Trophoblast cell (in vitro differentiated cells and primary cell): Measurements from ENCODE around the gene AMPH.

Experiments
- DNase-seq, 2 donors: peaks; one replicate each; pipeline ENCODE4 v3.0.0-alpha.2; 2016
- H2AFZ ChIP-seq: 2 replicates; pipeline ENCODE4 v1.6.1; 2013; ENCODE audit warnings: low read length, moderate library complexity, mild to moderate bottlenecking; ENCODE audit not compliant: insufficient read depth, poor library complexity
- H2AK5ac ChIP-seq: 2 replicates; pipeline ENCODE4 v1.6.1; 2013; ENCODE audit warnings: mild to moderate bottlenecking, low read length
- H2BK120ac ChIP-seq: 2 replicates; pipeline ENCODE4 v1.6.1; 2013; ENCODE audit warnings: low read length, mild to moderate bottlenecking, moderate library complexity; ENCODE audit not compliant: insufficient read depth, poor library complexity
- H2BK12ac ChIP-seq: 2 replicates; pipeline ENCODE4 v1.6.1; 2013; ENCODE audit warnings: mild to moderate bottlenecking, low read length, moderate library complexity
- H2BK5ac ChIP-seq: 2 replicates; pipeline ENCODE4 v1.6.1; 2013; ENCODE audit warnings: low read length, low read depth, moderate library complexity, mild to moderate bottlenecking; ENCODE audit not compliant: poor library complexity
- H3K14ac ChIP-seq: 2 replicates; pipeline ENCODE4 v1.6.1; 2013; ENCODE audit warnings: mild to moderate bottlenecking, low read length
- H3K18ac ChIP-seq: 2 replicates; pipeline ENCODE4 v1.6.1; 2013; ENCODE audit warnings: mild to moderate bottlenecking, low read length
- H3K23ac ChIP-seq: 2 replicates; pipeline ENCODE4 v1.6.1; 2013; ENCODE audit warnings: low read length
- H3K27ac ChIP-seq: 2 replicates; pipeline ENCODE4 v1.5.1; 2013; ENCODE audit warnings: low read depth, mild to moderate bottlenecking, inconsistent platforms, low read length, moderate library complexity
- H3K27me3 ChIP-seq: 2 replicates; pipeline ENCODE4 v1.6.1; 2013; ENCODE audit warnings: inconsistent platforms, mild to moderate bottlenecking, low read length, moderate library complexity; ENCODE audit not compliant: insufficient read depth
- H3K36me3 ChIP-seq, 2 experiments: 1 replicate in 1 of 2; 2 replicates in 1 of 2; pipeline ENCODE4 v1.6.1; 2013; ENCODE audit warnings: low read length in 2 of 2, mild to moderate bottlenecking in 2 of 2, moderate library complexity in 1 of 2; ENCODE audit not compliant: insufficient read depth in 2 of 2, control insufficient read depth in 1 of 2
- H3K4ac ChIP-seq: 2 replicates; pipeline ENCODE4 v1.6.1; 2013; ENCODE audit warnings: low read depth, mild to moderate bottlenecking, low read length, moderate library complexity
- H3K4me1 ChIP-seq, 2 experiments: 1 replicate in 1 of 2; 2 replicates in 1 of 2; pipeline ENCODE4 v1.6.1; 2013; ENCODE audit warnings: low read length in 2 of 2, mild to moderate bottlenecking in 2 of 2, moderate library complexity in 1 of 2; ENCODE audit not compliant: insufficient read depth in 2 of 2, control insufficient read depth in 1 of 2
- H3K4me2 ChIP-seq: 2 replicates; pipeline ENCODE4 v1.6.1; 2013; ENCODE audit warnings: inconsistent platforms, mild to moderate bottlenecking, low read length, moderate library complexity
- H3K4me3 ChIP-seq: 2 replicates; pipeline ENCODE4 v1.5.1; 2013; ENCODE audit warnings: mild to moderate bottlenecking, low read depth, low read length, inconsistent platforms
- H3K79me1 ChIP-seq: one replicate; pipeline ENCODE4 v1.6.1; 2013; ENCODE audit warnings: low read length
- H3K79me2 ChIP-seq: 2 replicates; pipeline ENCODE4 v1.6.1; 2013; ENCODE audit warnings: low read length, mild to moderate bottlenecking; ENCODE audit not compliant: control insufficient read depth, insufficient read depth, poor library complexity
- H3K9ac ChIP-seq: 2 replicates; pipeline ENCODE4 v1.6.1; 2013; ENCODE audit warnings: mild to moderate bottlenecking, low read length
- H3K9me3 ChIP-seq: 2 replicates; pipeline ENCODE4 v1.6.1; 2013; ENCODE audit warnings: low read depth, mild to moderate bottlenecking, control low read depth, inconsistent platforms, low read length; ENCODE audit not compliant: insufficient read depth
- H4K12ac ChIP-seq: 2 replicates; pipeline ENCODE4 v1.6.1; 2013; ENCODE audit warnings: low read depth, mild to moderate bottlenecking, low read length, moderate library complexity
- H4K8ac ChIP-seq: 2 replicates; pipeline ENCODE4 v1.6.1; 2013; ENCODE audit warnings: low read depth, mild to moderate bottlenecking, low read length, moderate library complexity
- H4K91ac ChIP-seq: one replicate; pipeline ENCODE4 v1.6.1; 2013; ENCODE audit warnings: low read depth, mild to moderate bottlenecking, low read length, moderate library complexity
- whole genome bisulfite sequencing: extraction: QIAGEN DNeasy Blood & Tissue Kit; methylation state at CpG from one replicate; pipeline ENCODE4 v1.1.7; 2013; ENCODE audit warnings: missing lambda C conversion rate; ENCODE audit not compliant: insufficient read length, insufficient coverage; ENCODE audit errors: extremely low coverage; 5-methylcytosine and 5-hydroxymethylcytosine counted together

The AMPH gene

DNA sequence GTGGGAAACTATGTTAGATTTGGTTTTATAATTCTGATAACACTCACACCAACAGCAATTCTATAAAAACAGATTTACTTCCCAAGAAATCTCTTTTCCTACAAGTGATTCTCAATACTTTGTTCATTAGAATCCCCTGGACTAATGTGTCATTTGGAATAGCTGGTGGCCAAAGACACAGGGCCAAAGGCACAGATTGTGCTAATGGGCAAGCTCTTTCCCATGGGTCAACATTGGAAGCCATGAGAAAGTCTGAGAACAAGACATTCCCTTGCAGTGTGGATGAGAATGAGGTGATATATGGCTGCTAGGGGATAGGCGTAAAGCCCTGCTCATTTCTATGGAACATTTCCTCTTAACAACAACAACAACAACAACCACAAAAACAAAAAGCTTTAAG, 153.8 kb downstream of the AMPH start:
- Histone ChIP-seq H3K18ac (no peak overlapping the region), H3K27ac (no peak overlapping the region), H3K23ac (no peak overlapping the region), H2BK120ac (no peak overlapping the region), H3K4me2 (no peak overlapping the region), H3K79me1 (no peaks in the 10 kb centered on the region), H4K12ac (no peak overlapping the region), H3K14ac (no peak overlapping the region), H4K91ac (no peak overlapping the region), H3K4me3 (no peak overlapping the region), H2BK5ac (no peak overlapping the region), H3K4me1 (no peaks in the 10 kb centered on the region), H3K36me3 (no peaks in the 10 kb centered on the region), H2BK12ac (no peak overlapping the region), H3K27me3 (no peaks in the 10 kb centered on the region), H3K9me3 (no peaks in the 10 kb centered on the region), H2AK5ac (no peak overlapping the region), H2AFZ (no peak overlapping the region), H4K8ac (no peak overlapping the region), H3K4ac (no peak overlapping the region), H3K79me2 (no peaks in the 10 kb centered on the region), H3K9ac (no peak overlapping the region)
- no peak for DNase-seq
- WGBS = no CpG with 5 or more reads among the region's 1 CpG

DNA sequence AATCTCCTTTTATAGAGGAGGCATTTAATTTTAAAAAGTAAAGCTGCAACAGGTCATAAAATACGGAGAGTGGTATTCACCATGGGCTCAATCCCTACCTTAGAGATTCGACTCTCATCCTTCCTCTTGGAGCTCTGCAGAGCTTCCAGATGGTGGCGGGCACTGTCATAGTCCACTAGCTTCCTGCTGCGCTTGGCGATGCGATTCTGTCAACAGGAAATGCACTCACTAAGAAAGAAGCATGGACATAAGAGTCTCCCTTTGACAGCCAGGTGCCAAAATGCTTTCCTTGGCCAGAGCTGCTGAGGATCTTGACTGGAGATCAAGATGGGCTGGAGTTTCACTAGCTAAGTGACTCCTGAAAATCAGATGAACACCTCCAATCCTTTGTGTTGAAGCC, 154.4 kb downstream of the AMPH start:
- no peak overlapping the region for H4K12ac ChIP-seq
- no peak overlapping the region for H3K4me2 ChIP-seq
- H3K4ac ChIP-seq = no peak overlapping the region
- H2AFZ ChIP-seq = no peak overlapping the region
- no peak overlapping the region for H4K91ac ChIP-seq
- no peak overlapping the region for H3K9ac ChIP-seq
- no peak overlapping the region for H3K4me3 ChIP-seq
- no peaks in the 10 kb centered on the region for H3K79me1 ChIP-seq
- no peak overlapping the region for H4K8ac ChIP-seq
- no peak overlapping the region for H2BK5ac ChIP-seq
- no peaks in the 10 kb centered on the region for H3K9me3 ChIP-seq
- H2AK5ac ChIP-seq = no peak overlapping the region
- no peaks in the 10 kb centered on the region for H3K36me3 ChIP-seq
- no peak overlapping the region for H3K18ac ChIP-seq
- no CpG with 5 or more reads among the region's 6 CpGs for WGBS
- H3K23ac ChIP-seq = no peak overlapping the region
- H3K27ac ChIP-seq = no peak overlapping the region
- no peaks in the 10 kb centered on the region for H3K4me1 ChIP-seq
- no peak overlapping the region for H3K14ac ChIP-seq
- no peak overlapping the region for H2BK12ac ChIP-seq
- no peak for DNase-seq
- H3K27me3 ChIP-seq = no peaks in the 10 kb centered on the region
- no peak overlapping the region for H2BK120ac ChIP-seq
- H3K79me2 ChIP-seq = no peaks in the 10 kb centered on the region

DNA sequence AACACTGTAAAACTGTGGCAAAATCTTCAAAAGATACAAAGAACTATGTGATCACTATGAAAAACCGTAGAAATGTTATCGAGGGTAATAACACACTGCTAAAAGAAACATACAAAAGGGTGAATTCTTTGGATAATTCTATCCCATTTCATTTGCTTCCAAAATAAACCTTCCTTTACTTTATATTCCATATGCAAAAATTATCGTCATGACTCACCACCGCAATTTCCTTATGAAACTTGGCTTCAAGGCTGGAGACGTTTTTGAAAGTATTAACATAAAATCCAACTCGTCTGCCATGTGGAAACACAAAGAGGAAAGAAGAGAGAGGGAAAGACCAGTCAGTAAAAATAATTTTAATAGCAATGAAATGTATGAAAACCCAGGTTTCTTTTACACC, 165.2 kb downstream of the AMPH start:
- Histone ChIP-seq H2AFZ (no peak overlapping the region), H2AK5ac (no peak overlapping the region), H3K4ac (no peak overlapping the region), H3K4me3 (no peak overlapping the region), H2BK5ac (no peak overlapping the region), H3K18ac (no peak overlapping the region), H3K4me1 (no peaks in the 10 kb centered on the region), H3K14ac (no peak overlapping the region), H3K27me3 (no peaks in the 10 kb centered on the region), H3K4me2 (no peak overlapping the region), H3K9ac (no peak overlapping the region), H4K12ac (no peak overlapping the region), H3K27ac (no peak overlapping the region), H3K79me2 (no peaks in the 10 kb centered on the region), H2BK120ac (no peak overlapping the region), H3K9me3 (no peaks in the 10 kb centered on the region), H4K91ac (no peak overlapping the region), H2BK12ac (no peak overlapping the region), H4K8ac (no peak overlapping the region), H3K23ac (no peak overlapping the region), H3K36me3 (no peaks in the 10 kb centered on the region), H3K79me1 (no peaks in the 10 kb centered on the region)
- WGBS = no CpG with 5 or more reads among the region's 6 CpGs
- DNase-seq = no peak

DNA sequence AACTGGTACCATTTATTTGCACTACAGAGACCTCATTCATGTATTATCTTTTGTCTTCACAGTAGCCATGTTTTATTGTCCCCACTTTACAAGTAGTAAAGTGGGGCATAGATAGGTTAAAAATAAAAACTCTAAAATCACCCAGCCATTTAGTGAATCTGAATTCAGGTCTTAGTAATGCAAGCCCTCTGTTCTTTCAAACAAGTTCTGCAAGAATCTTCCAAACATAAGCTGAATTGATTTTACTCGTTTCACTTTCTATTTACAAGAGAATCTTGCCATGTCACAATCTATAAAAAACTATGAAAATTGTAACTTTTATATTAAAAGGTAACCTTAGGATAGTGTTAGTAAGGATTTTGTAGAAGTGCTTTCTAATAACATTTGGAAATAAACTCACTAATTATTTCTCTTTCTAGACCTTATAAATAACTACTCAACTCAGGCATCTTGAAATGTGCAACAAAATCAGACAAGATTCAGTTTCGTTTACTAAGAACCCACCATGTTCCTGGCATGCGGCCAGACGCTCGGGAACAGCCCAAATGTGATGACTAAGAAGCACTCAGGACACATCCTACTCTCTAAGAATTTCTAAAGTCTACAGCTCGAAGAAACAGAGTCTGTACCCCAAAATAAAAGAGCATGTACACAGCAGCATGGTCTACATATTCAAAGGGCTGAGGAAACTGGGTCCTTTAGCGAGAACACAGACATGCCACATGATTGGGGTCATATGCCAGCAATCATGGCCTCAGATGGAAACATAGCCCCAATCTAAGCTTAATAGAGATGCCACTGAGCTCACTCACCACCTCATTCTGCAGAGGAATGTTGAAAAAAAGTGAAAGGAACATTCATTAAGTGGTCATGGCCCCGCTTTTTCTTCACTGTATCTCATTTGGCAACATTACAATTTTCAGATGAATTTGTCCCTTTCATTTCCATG, 167.6 kb downstream of the AMPH start:
- Histone ChIP-seq H3K79me1 (no peaks in the 10 kb centered on the region), H3K4me3 (no peak overlapping the region), H2AK5ac (no peak overlapping the region), H4K8ac (no peak overlapping the region), H4K91ac (no peak overlapping the region), H4K12ac (no peak overlapping the region), H3K9ac (no peak overlapping the region), H3K4me1 (no peaks in the 10 kb centered on the region), H2BK5ac (no peak overlapping the region), H3K14ac (no peak overlapping the region), H3K36me3 (no peaks in the 10 kb centered on the region), H3K4me2 (no peak overlapping the region), H3K23ac (no peak overlapping the region), H3K9me3 (no peaks in the 10 kb centered on the region), H3K27ac (no peak overlapping the region), H2BK12ac (no peak overlapping the region), H2AFZ (no peak overlapping the region), H3K18ac (no peak overlapping the region), H2BK120ac (no peak overlapping the region), H3K4ac (no peak overlapping the region), H3K27me3 (no peaks in the 10 kb centered on the region), H3K79me2 (no peaks in the 10 kb centered on the region)
- no CpG with 5 or more reads among the region's 8 CpGs for WGBS
- DNase-seq = peak in 1 of 2 donors; percentile 1
